ENCODE measurements around the gene BCL2L14.
"Not testable (repeated sequence)": the region's sequence is repeated elsewhere in the genome, so short reads cannot be mapped to it uniquely, and the experiment has no call there.

The BCL2L14 gene

DNA sequence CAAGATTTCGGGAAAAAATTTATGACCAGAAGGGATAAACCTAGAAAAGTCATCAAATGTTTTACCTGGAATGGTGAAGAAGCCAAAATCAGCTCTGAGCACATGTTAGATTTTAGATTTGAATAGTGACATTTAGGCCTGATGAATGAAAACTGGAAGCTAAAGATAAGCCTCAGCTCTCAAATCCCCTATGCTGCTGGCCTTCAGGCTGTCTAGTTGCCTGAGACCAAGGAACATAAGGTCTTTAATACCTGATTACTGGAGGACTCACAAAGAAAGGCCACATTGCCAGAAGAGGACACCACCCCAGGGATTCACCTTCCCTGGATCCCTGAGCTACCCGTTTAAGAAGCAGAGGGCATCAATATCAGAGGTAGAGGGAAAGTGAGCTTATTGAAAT lies 56.6 kb downstream of the BCL2L14 start:
- H3K27ac ChIP-seq: no peak overlapping the region
- TF ChIP-seq CTCF (IDR thresholded peaks at IDR 0.05) (no peak), ZFX (IDR thresholded peaks at IDR 0.05; ENCODE audit: borderline replicate concordance) (no peak)

GRCh38 chr12:12128670-12129069 lies 57.9 kb downstream of the BCL2L14 start:
- no peak overlapping the region for H3K27ac ChIP-seq
- TF ChIP-seq ZFX (IDR thresholded peaks at IDR 0.05; ENCODE audit: borderline replicate concordance) (no peak), CTCF (IDR thresholded peaks at IDR 0.05) (no peak)

DNA sequence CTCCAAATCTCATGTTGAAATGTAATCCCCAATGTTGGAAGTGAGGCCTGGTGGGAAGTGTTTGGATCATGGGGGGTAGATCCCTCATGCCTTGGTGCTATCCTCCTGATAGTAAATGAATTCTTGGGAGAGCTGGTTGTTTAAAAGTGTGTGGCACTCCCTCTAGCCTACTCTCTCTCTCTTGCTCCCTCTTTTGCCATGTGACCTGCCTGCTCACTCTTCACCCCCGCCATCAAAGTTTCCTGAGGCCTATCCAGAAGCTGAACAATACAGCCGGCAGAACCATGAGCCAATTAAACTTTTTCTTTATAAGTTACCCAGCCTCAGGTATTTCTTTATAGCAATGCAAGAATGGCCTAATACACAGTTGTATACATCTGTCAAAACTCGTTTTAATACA lies 62.5 kb downstream of the BCL2L14 start:
- no peak overlapping the region for H3K27ac ChIP-seq
- TF ChIP-seq CTCF (IDR thresholded peaks at IDR 0.05): no peak
- no peak for TF ChIP-seq ZFX (IDR thresholded peaks at IDR 0.05; ENCODE audit: borderline replicate concordance)

GRCh38 chr12:12133785-12134184 lies 63.0 kb downstream of the BCL2L14 start:
- TF ChIP-seq ZFX (IDR thresholded peaks at IDR 0.05; ENCODE audit: borderline replicate concordance): no peak
- TF ChIP-seq CTCF (IDR thresholded peaks at IDR 0.05): no peak
- no peak overlapping the region for H3K27ac ChIP-seq

DNA sequence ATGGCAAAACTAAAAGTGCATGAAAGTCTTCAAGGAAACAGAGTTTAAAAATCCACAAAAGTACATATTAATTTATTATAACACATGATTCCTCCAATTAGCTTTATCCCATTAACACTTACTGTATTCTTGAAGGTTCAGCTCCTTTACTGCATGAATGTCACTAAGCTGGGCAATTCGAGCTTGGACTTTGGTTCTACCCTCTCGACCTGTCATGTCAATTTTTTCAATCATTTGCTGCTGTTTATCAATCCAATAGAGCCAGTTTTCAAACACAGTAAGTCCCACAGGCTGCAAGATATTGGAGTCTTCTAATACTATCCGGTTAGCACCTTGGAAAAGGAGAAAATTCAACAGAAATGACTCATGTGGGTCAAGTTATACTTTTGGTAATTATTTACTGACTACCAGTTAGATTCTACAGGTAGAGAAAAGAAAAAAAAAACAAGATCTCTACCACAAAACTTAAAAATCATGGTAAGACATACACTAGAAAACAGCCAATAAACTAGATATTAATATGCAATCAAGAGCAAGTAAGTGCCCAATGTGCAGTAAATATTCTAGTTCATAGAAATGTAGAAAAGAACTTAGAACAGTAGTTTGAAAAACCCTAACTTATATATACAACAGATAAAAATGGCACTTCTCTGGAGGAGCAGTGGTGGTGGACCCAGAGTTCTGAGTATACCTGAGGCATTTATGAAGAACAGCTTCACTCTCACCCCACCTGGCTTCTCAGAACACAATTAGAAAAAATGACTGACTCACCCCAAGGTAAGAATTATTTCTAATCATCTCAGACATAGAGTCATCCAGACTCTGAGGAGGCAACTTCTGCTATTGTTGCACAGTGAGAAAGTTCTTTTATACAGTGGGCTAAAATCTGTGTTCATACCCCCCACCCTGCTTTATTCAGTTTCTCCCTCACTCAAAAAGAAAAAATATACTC lies 67.7 kb downstream of the BCL2L14 start:
- no peak overlapping the region for H3K27ac ChIP-seq
- no peak for TF ChIP-seq CTCF (IDR thresholded peaks at IDR 0.05)
- TF ChIP-seq ZFX (IDR thresholded peaks at IDR 0.05; ENCODE audit: borderline replicate concordance): no peak

DNA sequence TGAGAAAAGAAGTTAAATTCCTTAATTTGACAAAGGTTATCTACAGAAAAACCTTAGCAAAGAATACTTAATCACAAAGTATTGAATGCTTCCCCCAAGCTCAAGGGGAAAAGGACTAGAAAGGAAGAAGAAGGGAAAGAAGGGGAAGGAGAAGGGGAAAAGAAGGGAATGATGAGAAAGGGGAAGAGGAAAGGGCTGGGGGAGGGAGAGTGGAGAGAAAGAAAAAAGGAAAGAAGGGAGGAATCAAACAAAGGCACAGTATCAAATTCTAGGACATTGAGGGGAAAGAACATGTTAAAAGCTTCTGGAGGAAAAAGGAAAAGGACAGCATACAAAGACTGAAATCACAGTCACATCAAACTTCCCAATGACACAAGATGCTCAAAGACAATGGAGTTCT lies 70.3 kb downstream of the BCL2L14 start:
- TF ChIP-seq ZFX (IDR thresholded peaks at IDR 0.05; ENCODE audit: borderline replicate concordance): no peak
- H3K27ac ChIP-seq: no peak overlapping the region

DNA sequence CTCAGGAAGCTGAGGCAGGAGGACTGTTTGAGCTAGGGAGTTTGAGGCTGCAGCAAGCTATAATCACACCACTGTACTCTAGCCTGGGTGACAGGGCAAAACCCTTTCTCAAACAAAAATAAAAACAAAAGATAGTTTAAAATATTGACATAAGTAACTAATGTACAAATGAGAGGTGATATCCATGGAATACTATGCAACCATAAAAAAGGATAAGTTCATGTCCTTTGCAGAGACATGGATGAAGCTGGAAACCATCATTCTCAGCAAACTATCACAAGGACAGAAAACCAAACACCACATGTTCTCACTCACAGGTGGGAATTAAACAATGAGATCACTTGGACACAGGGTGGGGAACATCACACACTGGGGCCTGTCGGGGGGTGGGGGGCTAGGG lies 73.8 kb downstream of the BCL2L14 start:
- not testable (repeated sequence) for H3K27ac ChIP-seq

- TF ChIP-seq CTCF (IDR thresholded peaks at IDR 0.05) (no peak), ZFX (IDR thresholded peaks at IDR 0.05; ENCODE audit: borderline replicate concordance) (no peak)
- no peak overlapping the region for H3K27ac ChIP-seq
Observed at GRCh38 chr12:12147111-12147510, 76.4 kb downstream of the BCL2L14 start.
